GM21786 (cell line): Measurements from ENCODE around the gene WFS1.

Experiments used
- ATAC-seq: cut with Tn5 transposase; IDR thresholded peaks from one replicate; pipeline ENCODE4 v1.9.1; 2021; ENCODE audit not compliant: unreplicated experiment

WFS1 gene

GRCh38 chr4:6235901-6236640 lies 33.6 kb upstream of the WFS1 start:
- no peak for ATAC-seq

DNA sequence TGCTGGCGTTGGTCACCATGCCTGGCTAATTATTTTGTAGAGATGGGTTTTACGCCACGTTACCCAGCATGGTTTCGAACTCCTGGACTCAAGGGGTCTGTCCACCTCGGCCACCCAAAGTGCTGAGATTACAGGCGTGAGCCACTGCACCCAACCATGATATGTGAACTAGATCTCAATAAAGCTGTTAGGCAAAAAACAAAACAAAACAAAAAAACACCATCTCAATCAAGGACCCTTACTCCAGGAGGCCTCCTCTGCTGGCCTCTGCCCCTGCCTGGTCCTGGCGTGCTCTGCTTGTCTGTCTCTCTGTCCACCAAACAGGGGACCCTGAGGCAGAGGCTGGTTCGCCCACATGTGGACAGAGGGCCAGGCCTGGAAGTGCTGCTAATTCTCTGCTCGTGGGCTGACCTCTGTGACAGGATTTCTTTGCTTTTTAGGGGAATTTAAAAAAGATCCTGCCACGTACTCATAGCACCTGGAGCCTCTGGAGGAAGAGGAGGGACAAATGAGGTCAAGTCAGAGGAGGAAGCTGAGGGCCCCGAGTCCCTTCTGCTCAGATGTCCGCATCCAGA lies 32.7 kb upstream of the WFS1 start:
- no peak for ATAC-seq

- no peak for ATAC-seq
These were observed 30.2 kb upstream of the WFS1 start for GRCh38 chr4:6239486-6239885.

GRCh38 chr4:6239968-6240367 lies 29.7 kb upstream of the WFS1 start:
- no peak for ATAC-seq

DNA sequence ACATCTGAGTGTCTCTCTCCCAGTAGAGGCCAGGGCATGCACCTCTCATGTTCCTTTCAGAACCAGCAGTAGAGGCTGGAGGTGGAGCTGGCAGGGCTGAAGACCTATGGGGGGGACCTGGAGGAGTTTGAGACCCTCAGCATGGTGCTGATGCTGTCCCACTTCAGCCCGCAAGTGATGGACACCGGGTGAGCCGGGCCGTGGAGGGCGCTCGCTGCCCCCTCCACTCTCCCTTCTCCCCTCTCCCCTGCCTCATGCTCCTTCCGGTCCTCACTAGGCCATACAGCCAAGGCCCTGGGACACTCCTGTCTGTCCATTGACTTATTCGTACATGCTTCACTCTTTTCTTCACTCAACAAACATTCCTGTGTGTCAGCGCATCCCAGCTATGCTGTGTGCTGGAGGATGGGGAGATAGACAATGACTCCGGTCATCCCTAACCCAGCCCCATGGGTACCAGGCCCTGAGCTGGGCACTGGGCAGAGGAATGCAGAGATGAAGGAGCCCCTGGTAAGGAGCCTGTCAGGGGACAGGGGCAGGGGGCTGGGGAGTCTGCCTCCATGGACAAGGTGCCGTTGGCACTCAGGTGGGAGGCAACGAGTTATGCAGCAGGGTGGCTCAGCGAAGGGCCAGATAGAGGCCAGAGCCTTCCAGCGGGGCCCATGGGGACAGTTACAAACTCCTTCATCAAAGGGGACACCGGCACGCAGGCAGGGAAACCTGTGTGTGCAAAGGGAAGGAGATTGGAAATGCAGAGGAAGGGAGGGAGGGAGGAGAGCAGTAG lies 28.4 kb upstream of the WFS1 start:
- ATAC-seq, result no peak

DNA sequence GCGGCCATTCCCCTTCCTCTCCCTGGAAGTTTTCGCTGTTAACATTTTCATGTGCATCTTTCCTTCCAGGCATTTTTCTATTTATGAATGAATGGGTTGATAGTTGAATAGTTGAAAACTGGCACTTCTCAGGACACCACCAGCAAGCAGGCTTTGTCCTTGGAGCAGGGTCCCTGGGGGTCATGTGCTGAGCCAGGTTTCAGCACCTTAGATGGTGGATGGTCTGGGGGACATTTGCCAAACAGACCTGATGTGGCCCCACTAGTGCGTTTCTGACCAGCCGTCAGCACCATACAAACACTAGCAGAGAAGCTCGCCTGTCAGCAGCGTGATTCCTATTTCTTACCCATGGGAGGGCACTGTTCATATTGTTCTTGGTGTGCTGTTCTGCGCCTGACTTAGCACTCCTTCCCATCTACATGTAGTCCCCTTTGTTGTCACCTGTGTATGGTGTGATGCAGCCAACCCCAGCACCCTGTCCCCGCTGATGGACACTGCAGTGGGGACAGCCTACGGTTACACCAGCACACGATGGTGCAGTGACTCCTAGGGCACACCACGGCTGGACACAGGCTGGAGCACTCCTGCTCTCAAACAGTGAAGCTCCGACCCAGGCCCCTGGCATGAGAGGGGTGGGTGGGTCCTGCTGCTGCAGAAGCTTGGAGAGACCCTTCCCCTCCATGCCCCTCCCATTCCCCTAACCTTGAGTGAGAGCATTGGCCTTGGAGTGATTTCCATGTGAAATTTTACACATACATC lies 27.2 kb upstream of the WFS1 start:
- ATAC-seq, result no peak

GRCh38 chr4:6245246-6246169 lies 24.1 kb upstream of the WFS1 start:
- no peak for ATAC-seq

- ATAC-seq, result no peak
These were observed 23.4 kb upstream of the WFS1 start for GRCh38 chr4:6246170-6246634.

GRCh38 chr4:6248394-6248793 lies 21.3 kb upstream of the WFS1 start:
- ATAC-seq, result no peak

GRCh38 chr4:6250235-6250983 lies 19.2 kb upstream of the WFS1 start:
- no peak for ATAC-seq

DNA sequence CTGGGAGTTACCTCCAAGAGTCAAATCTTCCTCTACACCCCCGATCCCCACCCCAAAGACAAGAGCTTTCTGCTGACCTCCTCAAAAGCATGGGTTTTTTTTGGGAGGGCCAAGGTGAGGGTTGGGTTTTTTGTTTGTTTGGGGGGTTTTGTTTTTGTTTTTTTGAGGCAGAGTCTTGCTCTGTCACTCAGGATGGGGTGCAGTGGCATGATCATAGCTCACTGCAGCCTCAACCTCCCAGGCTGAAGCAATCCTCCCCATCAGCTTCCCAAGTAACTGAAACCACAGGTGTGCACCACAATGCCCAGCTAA lies 18.7 kb upstream of the WFS1 start:
- no peak for ATAC-seq

- no peak for ATAC-seq
These were observed 18.3 kb upstream of the WFS1 start for GRCh38 chr4:6251365-6251764.

DNA sequence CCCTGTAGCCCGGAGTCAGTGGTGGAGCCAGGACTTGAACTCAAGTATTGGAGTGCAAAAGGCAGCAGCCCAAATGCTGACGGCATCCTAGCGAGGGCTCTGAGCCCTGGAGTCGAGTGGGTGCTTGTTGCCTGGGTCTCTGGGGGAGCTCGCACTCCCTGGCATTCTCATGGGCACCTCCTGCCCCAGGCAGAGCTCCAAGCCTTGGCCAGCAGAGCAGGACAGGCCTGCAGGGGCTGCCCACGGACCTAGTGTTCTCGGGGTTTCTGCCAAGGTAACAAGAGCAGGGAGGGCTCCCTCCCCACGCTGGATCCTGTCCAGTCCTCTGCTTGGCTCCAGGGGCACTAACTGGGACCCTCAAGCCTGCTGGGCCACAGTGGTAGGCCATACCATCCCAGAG lies 17.6 kb upstream of the WFS1 start:
- no peak for ATAC-seq

- ATAC-seq, result no peak
These were observed 16.5 kb upstream of the WFS1 start for GRCh38 chr4:6253111-6253510.

GRCh38 chr4:6253961-6254360 lies 15.7 kb upstream of the WFS1 start:
- no peak for ATAC-seq

GRCh38 chr4:6256141-6256540 lies 13.5 kb upstream of the WFS1 start:
- ATAC-seq, result no peak

DNA sequence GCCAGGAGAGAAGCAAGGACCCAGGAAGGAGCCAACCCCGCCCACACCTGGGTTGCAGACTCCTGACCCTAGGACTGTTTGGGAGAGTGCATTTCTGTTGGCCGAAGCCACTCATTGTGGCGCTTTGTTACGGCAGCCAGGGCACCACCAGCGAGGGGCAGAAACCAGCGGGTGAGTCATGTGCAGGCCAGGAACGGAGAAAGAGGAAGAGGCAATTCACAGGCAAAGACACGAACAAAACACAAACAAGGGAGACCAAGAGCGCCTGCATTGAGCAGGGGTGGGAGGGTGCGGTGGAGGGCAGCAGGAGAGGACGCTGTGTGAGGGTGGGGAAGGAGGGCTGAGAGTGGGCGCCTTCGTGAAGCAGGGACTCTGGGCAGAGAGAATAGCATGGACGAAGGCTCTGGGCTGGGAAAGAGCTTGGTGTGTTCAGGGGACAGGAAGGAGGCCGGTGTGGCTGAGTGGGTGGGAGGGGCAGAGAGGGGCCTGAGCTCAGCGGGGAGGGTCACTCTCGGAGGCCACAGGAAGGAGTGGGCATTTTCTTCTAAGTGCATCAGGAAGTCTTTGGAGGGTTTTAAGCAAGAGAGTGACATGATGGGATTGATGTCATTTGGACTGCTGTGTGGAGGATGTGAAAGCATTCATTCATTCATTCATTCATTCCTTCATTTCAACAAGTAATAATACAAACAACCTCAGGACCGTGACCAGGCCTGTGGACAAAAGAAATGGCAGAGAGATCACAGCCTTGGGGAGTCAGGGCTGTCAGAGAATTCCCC lies 12.2 kb upstream of the WFS1 start:
- ATAC-seq, result no peak

GRCh38 chr4:6258026-6258360 lies 11.7 kb upstream of the WFS1 start:
- ATAC-seq, result no peak

DNA sequence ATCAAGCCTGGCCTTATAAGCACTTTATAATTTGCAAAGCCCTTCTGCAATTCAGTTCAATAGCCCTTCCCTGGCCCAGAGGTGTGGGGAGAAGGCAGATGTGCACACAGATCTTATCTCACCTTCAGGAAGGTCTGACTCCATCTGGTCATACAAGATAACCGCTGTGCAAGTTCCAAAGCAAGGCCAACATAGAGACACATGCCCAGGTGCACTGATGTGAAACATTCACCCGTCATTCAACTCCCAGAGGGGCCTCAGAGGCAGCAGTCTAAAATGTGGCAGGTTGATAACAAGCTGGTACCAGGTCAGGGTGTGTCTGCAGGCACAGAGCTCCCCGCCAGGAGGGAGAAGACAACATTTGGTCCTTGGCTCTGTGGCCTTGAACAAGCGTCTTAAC lies 10.9 kb upstream of the WFS1 start:
- ATAC-seq, result peak; percentile 49
